Suprapubic skin (tissue), 4 donors: Measurements from ENCODE around the gene CLP1.

ENCODE experiments used
- EP300 ChIP-seq: sonication (generic); formaldehyde crosslinking; IDR thresholded peaks from one replicate; pipeline ENCODE4 v1.6.1; 2017; ENCODE audit warnings: antibody characterized with exemption
- POLR2A ChIP-seq, 2 donors: fragments of 450-650 bp; IDR thresholded peaks; one replicate each; pipeline ENCODE4 v1.6.1; 2017; ENCODE audit warnings: antibody characterized with exemption in 2 of 2, mild to moderate bottlenecking in 2 of 2, moderate library complexity in 2 of 2
- POLR2AphosphoS5 ChIP-seq, 3 donors: sonication (generic); formaldehyde crosslinking; IDR thresholded peaks; one replicate each; pipeline ENCODE4 v1.6.1; 2017; ENCODE audit warnings: antibody characterized with exemption in 3 of 3
- TF ChIP-seq, protein P1 (sequence below), 2 donors: fragments of 200-600 bp in 1 of 2; fragments of 450-650 bp in 1 of 2; sonication (generic) in 1 of 2; IDR thresholded peaks; one replicate each; pipeline ENCODE4 v1.5.1; 2016 to 2019; ENCODE audit warnings: antibody characterized with exemption in 2 of 2, mild to moderate bottlenecking in 1 of 2, moderate library complexity in 1 of 2

DNA sequence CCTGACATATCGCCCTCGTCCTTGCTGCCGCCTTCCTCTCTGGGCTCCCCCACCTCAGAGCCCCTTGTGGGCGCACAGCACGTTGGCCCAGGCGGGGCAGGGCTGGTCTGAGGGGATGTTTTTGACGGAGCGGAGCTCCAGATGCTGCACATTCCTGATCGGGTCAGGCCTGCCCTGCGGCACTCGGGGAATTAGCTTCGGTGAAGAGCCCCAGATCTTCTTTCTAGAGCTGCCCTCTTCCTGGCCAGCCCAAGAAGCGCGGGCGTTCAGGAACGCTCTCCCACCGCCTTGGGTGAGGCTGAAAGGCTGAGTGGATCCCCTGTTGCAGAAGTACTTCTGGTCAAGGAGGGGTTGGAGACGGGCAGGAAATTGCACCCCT lies 19.9 kb upstream of the CLP1 start:
- TF ChIP-seq, protein P1, sequence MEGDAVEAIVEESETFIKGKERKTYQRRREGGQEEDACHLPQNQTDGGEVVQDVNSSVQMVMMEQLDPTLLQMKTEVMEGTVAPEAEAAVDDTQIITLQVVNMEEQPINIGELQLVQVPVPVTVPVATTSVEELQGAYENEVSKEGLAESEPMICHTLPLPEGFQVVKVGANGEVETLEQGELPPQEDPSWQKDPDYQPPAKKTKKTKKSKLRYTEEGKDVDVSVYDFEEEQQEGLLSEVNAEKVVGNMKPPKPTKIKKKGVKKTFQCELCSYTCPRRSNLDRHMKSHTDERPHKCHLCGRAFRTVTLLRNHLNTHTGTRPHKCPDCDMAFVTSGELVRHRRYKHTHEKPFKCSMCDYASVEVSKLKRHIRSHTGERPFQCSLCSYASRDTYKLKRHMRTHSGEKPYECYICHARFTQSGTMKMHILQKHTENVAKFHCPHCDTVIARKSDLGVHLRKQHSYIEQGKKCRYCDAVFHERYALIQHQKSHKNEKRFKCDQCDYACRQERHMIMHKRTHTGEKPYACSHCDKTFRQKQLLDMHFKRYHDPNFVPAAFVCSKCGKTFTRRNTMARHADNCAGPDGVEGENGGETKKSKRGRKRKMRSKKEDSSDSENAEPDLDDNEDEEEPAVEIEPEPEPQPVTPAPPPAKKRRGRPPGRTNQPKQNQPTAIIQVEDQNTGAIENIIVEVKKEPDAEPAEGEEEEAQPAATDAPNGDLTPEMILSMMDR (IDR thresholded peaks at IDR 0.05), result no peak
- TF ChIP-seq POLR2AphosphoS5 (IDR thresholded peaks at IDR 0.05) (no peak), POLR2A (IDR thresholded peaks at IDR 0.05) (no peak), EP300 (no peak)
